B cell (primary cell): Measurements from ENCODE around the gene PODXL.

Experiments used
- CTCF ChIP-seq: fragments of 200-600 bp; IDR thresholded peaks from one replicate; pipeline ENCODE4 v1.8.0; 2022; ENCODE audit warnings: antibody characterized with exemption, mild to moderate bottlenecking
- EZH2 ChIP-seq: IDR thresholded peaks from 2 replicates; pipeline ENCODE4 v1.6.1; 2012; ENCODE audit warnings: borderline replicate concordance, low read depth, mild to moderate bottlenecking, moderate library complexity, low read length; ENCODE audit not compliant: insufficient read depth, poor library complexity, severe bottlenecking

- TF ChIP-seq CTCF (peak; percentile 88), EZH2 (no peak)
Observed at GRCh38 chr7:131507592-131508331, 48.7 kb downstream of the PODXL start.
